Brain microvascular endothelial cell (primary cell): Measurements from ENCODE around the gene SSH2.

Experiments used
- DNase-seq: peaks from one replicate; pipeline ENCODE4 v3.0.0-alpha.2; 2020
- H3K27ac ChIP-seq: fragments of 250-450 bp; sonication (Bioruptor Pico); 2 replicates; pipeline ENCODE4 v1.5.1; 2020; ENCODE audit warnings: mild to moderate bottlenecking, moderate library complexity
- H3K27me3 ChIP-seq: fragments of 250-450 bp; sonication (Bioruptor Pico); replicated peaks from 2 replicates; pipeline ENCODE4 v1.5.1; 2020; ENCODE audit warnings: mild to moderate bottlenecking
- H3K36me3 ChIP-seq: fragments of 250-450 bp; sonication (Bioruptor Pico); replicated peaks from 2 replicates; pipeline ENCODE4 v1.5.1; 2020; ENCODE audit warnings: mild to moderate bottlenecking
- H3K4me3 ChIP-seq: 2 replicates; pipeline ENCODE4 v1.5.1; 2011; ENCODE audit warnings: low read depth, mild to moderate bottlenecking, control low read depth, low read length, moderate library complexity
- CTCF ChIP-seq: IDR thresholded peaks from 2 replicates; pipeline ENCODE4 v1.5.1; 2011; ENCODE audit warnings: low read depth, mild to moderate bottlenecking, moderate library complexity, low read length, control low read depth, inconsistent platforms; ENCODE audit errors: missing control alignments
- in situ Hi-C: cut with HindIII; loops from 2 replicates; pipeline ENCODE4 v1.10.0; 2017; ENCODE audit warnings: low sequenced_read_pairs, low pct_ligation_motif_present

The SSH2 gene

GRCh38 chr17:29694918-29695563 lies 235.0 kb downstream of the SSH2 start:
- H3K36me3 ChIP-seq: peaks cover 2% of the 10 kb centered on the region
- TF ChIP-seq CTCF: no peak
- no peak for DNase-seq
- no peak overlapping the region for H3K27ac ChIP-seq
- in situ Hi-C loops: no loop called here
- H3K4me3 ChIP-seq: no peak overlapping the region
- no peaks in the 10 kb centered on the region for H3K27me3 ChIP-seq

GRCh38 chr17:29693751-29694150 lies 236.3 kb downstream of the SSH2 start:
- H3K27ac ChIP-seq: no peak overlapping the region
- H3K4me3 ChIP-seq: no peak overlapping the region
- in situ Hi-C loops: no loop called here
- DNase-seq: no peak
- no peak for TF ChIP-seq CTCF
- peaks cover 2% of the 10 kb centered on the region for H3K36me3 ChIP-seq
- no peaks in the 10 kb centered on the region for H3K27me3 ChIP-seq

- Histone ChIP-seq H3K27ac (no peak overlapping the region), H3K27me3 (no peaks in the 10 kb centered on the region), H3K36me3 (no peaks in the 10 kb centered on the region), H3K4me3 (no peak overlapping the region)
- no peak for TF ChIP-seq CTCF
- no peak for DNase-seq
- in situ Hi-C loops: no loop called here
Measured at GRCh38 chr17:29687596-29687995, 242.4 kb downstream of the SSH2 start.

GRCh38 chr17:29686993-29687590 lies 242.9 kb downstream of the SSH2 start:
- TF ChIP-seq CTCF: no peak
- DNase-seq: no peak

GRCh38 chr17:29683481-29683880 lies 246.5 kb downstream of the SSH2 start:
- Histone ChIP-seq H3K36me3 (no peaks in the 10 kb centered on the region), H3K27ac (no peak overlapping the region), H3K4me3 (no peak overlapping the region), H3K27me3 (no peaks in the 10 kb centered on the region)
- in situ Hi-C loops: no loop called here
- no peak for TF ChIP-seq CTCF
- DNase-seq: no peak

More at GRCh38 chr17:29686993-29687590, 242.9 kb downstream of the SSH2 start:
- no peak overlapping the region for H3K27ac ChIP-seq
- H3K4me3 ChIP-seq: no peak overlapping the region
- in situ Hi-C loops: no loop called here
- no peaks in the 10 kb centered on the region for H3K36me3 ChIP-seq
- no peaks in the 10 kb centered on the region for H3K27me3 ChIP-seq

GRCh38 chr17:29682987-29683386 lies 247.0 kb downstream of the SSH2 start:
- Histone ChIP-seq H3K4me3 (no peak overlapping the region), H3K36me3 (no peaks in the 10 kb centered on the region), H3K27me3 (no peaks in the 10 kb centered on the region), H3K27ac (no peak overlapping the region)
- in situ Hi-C loops: no loop called here
- no peak for TF ChIP-seq CTCF
- DNase-seq: no peak
